Fibroblast of lung (primary cell): Measurements from ENCODE around the gene GNB1L. TPM values are rescaled to one million over a fixed set of nuclear protein-coding genes. Genes with fewer than 3 reads are reported as not detected.

Experiments used
- DNase-seq, 2 donors: peaks; one replicate each; pipeline versions ENCODE4 v3.0.0 to v3.0.0-alpha.2; 2010; ENCODE audit warnings: low read depth in 2 of 2
- H2AFZ ChIP-seq: 2 replicates; pipeline ENCODE4 v1.5.1; 2012; ENCODE audit warnings: low read length, control low read depth, inconsistent platforms
- H3K27ac ChIP-seq: 2 replicates; pipeline ENCODE4 v1.5.1; 2011; ENCODE audit warnings: low read length, control low read depth; ENCODE audit not compliant: insufficient read depth
- H3K27me3 ChIP-seq: 2 replicates; pipeline ENCODE4 v1.5.1; 2011; ENCODE audit warnings: mild to moderate bottlenecking, low read length; ENCODE audit not compliant: control insufficient read depth, insufficient read depth
- H3K36me3 ChIP-seq: 2 replicates; pipeline ENCODE4 v1.5.1; 2011; ENCODE audit warnings: low read length; ENCODE audit not compliant: control insufficient read depth, insufficient read depth
- H3K4me1 ChIP-seq: 2 replicates; pipeline ENCODE4 v1.5.1; 2011; ENCODE audit warnings: low read length; ENCODE audit not compliant: control insufficient read depth, insufficient read depth; ENCODE audit errors: extremely low read depth
- H3K4me2 ChIP-seq: 2 replicates; pipeline ENCODE4 v1.5.1; 2011; ENCODE audit warnings: low read length, control low read depth; ENCODE audit not compliant: insufficient read depth; ENCODE audit errors: extremely low read depth
- H3K4me3 ChIP-seq, 4 experiments: fragments of 200-600 bp in 1 of 4; sonication (generic) in 1 of 4; replicated peaks in 1 of 4; 2 replicates each; pipeline ENCODE4 v1.5.1; 2011 to 2016; ENCODE audit warnings: low read length in 4 of 4, low read depth in 3 of 4, mild to moderate bottlenecking in 3 of 4, control low read depth in 2 of 4, inconsistent platforms in 1 of 4, mixed read lengths in 1 of 4; ENCODE audit not compliant: insufficient read depth in 1 of 4; ENCODE audit errors: control extremely low read depth in 1 of 4
- H3K79me2 ChIP-seq: 2 replicates; pipeline ENCODE4 v1.5.1; 2012; ENCODE audit warnings: mild to moderate bottlenecking, low read length, inconsistent platforms; ENCODE audit not compliant: control insufficient read depth, insufficient read depth
- H3K9ac ChIP-seq: 2 replicates; pipeline ENCODE4 v1.5.1; 2011; ENCODE audit warnings: mild to moderate bottlenecking, low read length, control low read depth; ENCODE audit not compliant: insufficient read depth
- H3K9me3 ChIP-seq: 2 replicates; pipeline ENCODE4 v1.5.1; 2012; ENCODE audit warnings: low read depth, low read length; ENCODE audit not compliant: control insufficient read depth, insufficient read depth
- H4K20me1 ChIP-seq: 2 replicates; pipeline ENCODE4 v1.5.1; 2011; ENCODE audit warnings: low read length; ENCODE audit not compliant: control insufficient read depth, insufficient read depth; ENCODE audit errors: extremely low read depth
- EZH2 ChIP-seq: IDR thresholded peaks from 2 replicates; pipeline ENCODE4 v1.5.1; 2012; ENCODE audit warnings: low read length, control low read depth, mild to moderate bottlenecking; ENCODE audit errors: missing control alignments
- polyA plus RNA-seq, 2 donors: library from polyadenylated mRNA; depleted of rRNA in 1 of 2; stranded (reverse) in 1 of 2; unstranded in 1 of 2; fragments of >200 nt; gene quantifications; 2 replicates each; pipeline ENCODE4 v1.2.1, GENCODE V29; 2011 to 2012; ENCODE audit warnings: missing spikeins in 1 of 2
- total RNA-seq: library from RNA; depleted of rRNA; stranded (reverse); fragments of >200 nt; gene quantifications from 2 replicates; pipeline ENCODE4 v1.2.1, GENCODE V29; 2014
- TF ChIP-seq, protein P1 (sequence below), 2 donors: IDR thresholded peaks in 1 of 2; conservative IDR thresholded peaks in 1 of 2; 1 replicate in 1 of 2; 2 replicates in 1 of 2; pipeline ENCODE4 v1.5.1; 2011 to 2012; ENCODE audit warnings: low read length in 2 of 2, control low read depth in 1 of 2, inconsistent platforms in 1 of 2, low read depth in 1 of 2, mild to moderate bottlenecking in 1 of 2

GNB1L gene
- total and polyA plus RNA-seq, 2 donors (not counting 1 experiment from before 2014, with no cell fraction given), result 1.4 to 7.8 TPM

- DNase-seq, result no peak
- Histone ChIP-seq H4K20me1 (no peaks in the 10 kb centered on the region), H3K36me3 (no peaks in the 10 kb centered on the region)
Measured at GRCh38 chr22:19766240-19766510, 88.5 kb downstream of the GNB1L start.

GRCh38 chr22:19765477-19766239 is 89.0 kb downstream of the GNB1L start:
- Histone ChIP-seq H3K36me3 (no peaks in the 10 kb centered on the region), H3K9ac (no peak overlapping the region), H3K79me2 (no peaks in the 10 kb centered on the region), H4K20me1 (no peaks in the 10 kb centered on the region), H3K4me2 (no peak overlapping the region), H3K4me3 (no peak overlapping the region), H3K27ac (no peak overlapping the region), H3K9me3 (no peaks in the 10 kb centered on the region), H2AFZ (no peak overlapping the region), H3K4me1 (no peaks in the 10 kb centered on the region), H3K27me3 (peaks cover 74% of the 10 kb centered on the region)
- DNase-seq, result no peak
- TF ChIP-seq EZH2, result peak; percentile 78
- TF ChIP-seq, protein P1, sequence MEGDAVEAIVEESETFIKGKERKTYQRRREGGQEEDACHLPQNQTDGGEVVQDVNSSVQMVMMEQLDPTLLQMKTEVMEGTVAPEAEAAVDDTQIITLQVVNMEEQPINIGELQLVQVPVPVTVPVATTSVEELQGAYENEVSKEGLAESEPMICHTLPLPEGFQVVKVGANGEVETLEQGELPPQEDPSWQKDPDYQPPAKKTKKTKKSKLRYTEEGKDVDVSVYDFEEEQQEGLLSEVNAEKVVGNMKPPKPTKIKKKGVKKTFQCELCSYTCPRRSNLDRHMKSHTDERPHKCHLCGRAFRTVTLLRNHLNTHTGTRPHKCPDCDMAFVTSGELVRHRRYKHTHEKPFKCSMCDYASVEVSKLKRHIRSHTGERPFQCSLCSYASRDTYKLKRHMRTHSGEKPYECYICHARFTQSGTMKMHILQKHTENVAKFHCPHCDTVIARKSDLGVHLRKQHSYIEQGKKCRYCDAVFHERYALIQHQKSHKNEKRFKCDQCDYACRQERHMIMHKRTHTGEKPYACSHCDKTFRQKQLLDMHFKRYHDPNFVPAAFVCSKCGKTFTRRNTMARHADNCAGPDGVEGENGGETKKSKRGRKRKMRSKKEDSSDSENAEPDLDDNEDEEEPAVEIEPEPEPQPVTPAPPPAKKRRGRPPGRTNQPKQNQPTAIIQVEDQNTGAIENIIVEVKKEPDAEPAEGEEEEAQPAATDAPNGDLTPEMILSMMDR (conservative IDR thresholded peaks at IDR 0.05 in 1 of 2, IDR thresholded peaks at IDR 0.05 in 1 of 2; ENCODE audit: low read depth in 1 of 2, low read length in 2 of 2), result no peak

More at GRCh38 chr22:19766240-19766510, 88.5 kb downstream of the GNB1L start:
- Histone ChIP-seq H3K4me2 (no peak overlapping the region), H3K79me2 (no peaks in the 10 kb centered on the region), H3K27me3 (peaks cover 72% of the 10 kb centered on the region), H2AFZ (no peak overlapping the region), H3K4me1 (no peaks in the 10 kb centered on the region), H3K9ac (no peak overlapping the region), H3K4me3 (no peak overlapping the region), H3K27ac (no peak overlapping the region), H3K9me3 (no peaks in the 10 kb centered on the region)
- no peak for TF ChIP-seq EZH2
- TF ChIP-seq, protein P1 (conservative IDR thresholded peaks at IDR 0.05 in 1 of 2, IDR thresholded peaks at IDR 0.05 in 1 of 2; ENCODE audit: low read depth in 1 of 2, low read length in 2 of 2), result no peak

- no peak overlapping the region for H3K9ac ChIP-seq
- H3K27ac ChIP-seq, result no peak overlapping the region
- peaks cover 78% of the 10 kb centered on the region for H3K27me3 ChIP-seq
- no peak overlapping the region for H2AFZ ChIP-seq
- no peaks in the 10 kb centered on the region for H3K4me1 ChIP-seq
- no peaks in the 10 kb centered on the region for H3K36me3 ChIP-seq
- H3K79me2 ChIP-seq, result no peaks in the 10 kb centered on the region
- H3K4me2 ChIP-seq, result no peak overlapping the region
- no peak overlapping the region for H3K4me3 ChIP-seq
- TF ChIP-seq, protein P1 (conservative IDR thresholded peaks at IDR 0.05 in 1 of 2, IDR thresholded peaks at IDR 0.05 in 1 of 2; ENCODE audit: low read depth in 1 of 2, low read length in 2 of 2), result no peak
- TF ChIP-seq EZH2, result no peak
- DNase-seq, result no peak
- no peaks in the 10 kb centered on the region for H4K20me1 ChIP-seq
- H3K9me3 ChIP-seq, result no peaks in the 10 kb centered on the region
Measured at GRCh38 chr22:19764636-19765476, 89.8 kb downstream of the GNB1L start.
